Liver (tissue), 9 donors: ENCODE measurements around the gene REPS1. TPM values are rescaled to one million over a fixed set of nuclear protein-coding genes. Genes with fewer than 3 reads are reported as not detected.

Source experiments
- DNase-seq: peaks from one replicate; pipeline ENCODE4 v3.0.0-alpha.2; 2017; ENCODE audit warnings: low spot score
- H3K27ac ChIP-seq, 2 donors: one replicate each; pipeline ENCODE4 v1.7.0; 2013; ENCODE audit warnings: inconsistent platforms in 2 of 2, low read length in 2 of 2, control low read depth in 1 of 2, low read depth in 1 of 2, mild to moderate bottlenecking in 1 of 2
- H3K27me3 ChIP-seq, 4 donors: one replicate each; pipeline versions ENCODE4 v1.6.1 to v1.7.0; 2013; ENCODE audit warnings: low read length in 3 of 4, inconsistent platforms in 1 of 4, mild to moderate bottlenecking in 1 of 4, moderate library complexity in 1 of 4; ENCODE audit not compliant: control insufficient read depth in 4 of 4, insufficient read depth in 4 of 4
- H3K36me3 ChIP-seq, 4 donors: one replicate each; pipeline versions ENCODE4 v1.6.1 to v1.7.0; 2013; ENCODE audit warnings: low read length in 3 of 4, mild to moderate bottlenecking in 3 of 4, low read depth in 1 of 4, moderate library complexity in 1 of 4; ENCODE audit not compliant: control insufficient read depth in 4 of 4, insufficient read depth in 3 of 4
- H3K4me1 ChIP-seq, 4 donors: one replicate each; pipeline versions ENCODE4 v1.6.1 to v1.7.0; 2013; ENCODE audit warnings: low read length in 3 of 4, mild to moderate bottlenecking in 3 of 4, moderate library complexity in 1 of 4; ENCODE audit not compliant: control insufficient read depth in 4 of 4, insufficient read depth in 4 of 4
- H3K4me3 ChIP-seq, 3 donors: one replicate each; pipeline versions ENCODE4 v1.6.1 to v1.7.0; 2013; ENCODE audit warnings: low read length in 3 of 3, control low read depth in 1 of 3, low read depth in 1 of 3, mild to moderate bottlenecking in 1 of 3
- H3K9ac ChIP-seq, 2 donors: one replicate each; pipeline ENCODE4 v1.7.0; 2013; ENCODE audit warnings: low read length in 2 of 2, mild to moderate bottlenecking in 2 of 2, moderate library complexity in 2 of 2, control low read depth in 1 of 2, low read depth in 1 of 2
- H3K9me3 ChIP-seq, 4 donors: one replicate each; pipeline versions ENCODE4 v1.6.1 to v1.7.0; 2013; ENCODE audit warnings: low read length in 3 of 4; ENCODE audit not compliant: control insufficient read depth in 4 of 4
- EGR1 ChIP-seq, 2 donors: IDR thresholded peaks; 2 replicates each; pipeline ENCODE4 v1.6.1; 2016 to 2018; ENCODE audit warnings: antibody characterized with exemption in 2 of 2, low read depth in 2 of 2
- FOXA1 ChIP-seq: IDR thresholded peaks from 2 replicates; pipeline ENCODE4 v1.6.1; 2016; ENCODE audit warnings: antibody characterized with exemption
- FOXA2 ChIP-seq: IDR thresholded peaks from 2 replicates; pipeline ENCODE4 v1.6.1; 2016; ENCODE audit warnings: antibody characterized with exemption
- GABPA ChIP-seq, 2 donors: IDR thresholded peaks in 1 of 2; conservative IDR thresholded peaks in 1 of 2; 2 replicates each; pipeline ENCODE4 v1.6.1; 2016; ENCODE audit warnings: antibody characterized with exemption in 2 of 2, mild to moderate bottlenecking in 1 of 2, moderate library complexity in 1 of 2
- HNF4G ChIP-seq: IDR thresholded peaks from 2 replicates; pipeline ENCODE4 v1.6.1; 2016; ENCODE audit warnings: antibody characterized with exemption
- JUND ChIP-seq, 2 donors: IDR thresholded peaks; 2 replicates each; pipeline ENCODE4 v1.6.1; 2016; ENCODE audit warnings: antibody characterized with exemption in 2 of 2
- MAX ChIP-seq: IDR thresholded peaks from 2 replicates; pipeline ENCODE4 v1.6.1; 2016; ENCODE audit warnings: antibody characterized with exemption
- REST ChIP-seq: IDR thresholded peaks from 2 replicates; pipeline ENCODE4 v1.6.1; 2016; ENCODE audit warnings: antibody characterized with exemption, mild to moderate bottlenecking
- RXRA ChIP-seq, 2 donors: IDR thresholded peaks; 2 replicates each; pipeline ENCODE4 v1.6.1; 2017 to 2018; ENCODE audit warnings: antibody characterized with exemption in 2 of 2, mild to moderate bottlenecking in 1 of 2
- SP1 ChIP-seq: IDR thresholded peaks from 2 replicates; pipeline ENCODE4 v1.6.1; 2018; ENCODE audit warnings: antibody characterized with exemption, mild to moderate bottlenecking
- TAF1 ChIP-seq: conservative IDR thresholded peaks from 2 replicates; pipeline ENCODE4 v1.6.1; 2016; ENCODE audit warnings: antibody characterized with exemption, mild to moderate bottlenecking
- YY1 ChIP-seq: IDR thresholded peaks from 2 replicates; pipeline ENCODE4 v1.6.1; 2016; ENCODE audit warnings: antibody characterized with exemption, mild to moderate bottlenecking
- ZBTB33 ChIP-seq: IDR thresholded peaks from 2 replicates; pipeline ENCODE4 v1.6.1; 2016; ENCODE audit warnings: antibody characterized with exemption
- whole genome bisulfite sequencing: extraction: QIAGEN DNeasy Blood & Tissue Kit; methylation state at CpG from one replicate; pipeline ENCODE4 v1.1.7; 2013; 5-methylcytosine and 5-hydroxymethylcytosine counted together
- polyA plus RNA-seq, 2 donors: library from polyadenylated mRNA; stranded (reverse) in 1 of 2; unstranded in 1 of 2; fragments of 200-250 nt in 1 of 2; fragments of >200 nt in 1 of 2; fragmentation: Nextera tagmentation in 1 of 2; extraction: Ambion mirVana in 1 of 2; gene quantifications; one replicate each; pipeline versions ENCODE4 v1.2.1 to v1.2.3, GENCODE V29; 2013 to 2015
- total RNA-seq, 2 donors: library from RNA; depleted of rRNA; stranded (reverse); fragments of >200 nt; gene quantifications; one replicate each; pipeline ENCODE4 v1.2.3, GENCODE V29; 2014
- TF ChIP-seq, protein P1 (sequence below): fragments of 150-350 bp; IDR thresholded peaks from 2 replicates; pipeline ENCODE4 v1.5.1; 2017; ENCODE audit warnings: improper control_type of control experiment, low read depth, low read length; ENCODE audit not compliant: missing input control
- TF ChIP-seq, protein P2 (sequence below): IDR thresholded peaks from 2 replicates; pipeline ENCODE4 v1.6.1; 2016; ENCODE audit warnings: antibody characterized with exemption
- donor health status: healthy.
- donor health status: healthy.
- donor health status: healthy.
- donor health status: healthy.
- donor health status: healthy.

REPS1 gene
- total and polyA plus RNA-seq, 4 donors = 12.3 to 46.4 (median 21.1) TPM

DNA sequence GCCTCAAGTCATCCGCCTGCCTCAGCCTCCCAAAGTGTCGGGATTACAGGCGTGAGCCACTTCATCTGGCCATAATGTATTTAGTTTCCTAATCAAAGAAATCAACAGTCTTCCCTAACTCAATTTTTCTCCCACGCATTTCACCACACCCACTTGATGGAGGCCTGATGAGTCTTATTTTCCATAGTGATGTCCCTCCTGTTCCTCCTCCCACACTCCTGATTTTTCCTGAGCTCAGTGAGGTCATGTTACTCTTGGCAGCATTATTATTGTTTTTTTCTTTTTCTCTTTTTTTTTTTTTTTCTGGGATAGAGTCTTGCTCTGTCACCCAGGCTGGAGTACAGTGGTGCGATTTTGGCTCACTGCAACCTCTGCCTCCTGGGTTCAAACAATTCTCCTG lies 49.4 kb upstream of the REPS1 start:
- peaks cover 0 to 9% (median 7%) of the 10 kb centered on the region in 4 donors for H3K36me3 ChIP-seq
- H3K27me3 ChIP-seq = no peaks in the 10 kb centered on the region
- H3K9me3 ChIP-seq = no peaks in the 10 kb centered on the region
- H3K4me1 ChIP-seq = no peaks in the 10 kb centered on the region
- TF ChIP-seq HNF4G (no peak), EGR1 (IDR thresholded peaks at IDR 0.05; ENCODE audit: low read depth in 2 of 2) (no peak), REST (no peak), FOXA2 (no peak), GABPA (IDR thresholded peaks at IDR 0.05 in 1 of 2, conservative IDR thresholded peaks at IDR 0.05 in 1 of 2) (no peak), MAX (no peak), YY1 (no peak), ZBTB33 (no peak), JUND (IDR thresholded peaks at IDR 0.05) (no peak), FOXA1 (no peak), TAF1 (no peak), SP1 (no peak), RXRA (IDR thresholded peaks at IDR 0.05) (no peak)
- TF ChIP-seq, protein P1, sequence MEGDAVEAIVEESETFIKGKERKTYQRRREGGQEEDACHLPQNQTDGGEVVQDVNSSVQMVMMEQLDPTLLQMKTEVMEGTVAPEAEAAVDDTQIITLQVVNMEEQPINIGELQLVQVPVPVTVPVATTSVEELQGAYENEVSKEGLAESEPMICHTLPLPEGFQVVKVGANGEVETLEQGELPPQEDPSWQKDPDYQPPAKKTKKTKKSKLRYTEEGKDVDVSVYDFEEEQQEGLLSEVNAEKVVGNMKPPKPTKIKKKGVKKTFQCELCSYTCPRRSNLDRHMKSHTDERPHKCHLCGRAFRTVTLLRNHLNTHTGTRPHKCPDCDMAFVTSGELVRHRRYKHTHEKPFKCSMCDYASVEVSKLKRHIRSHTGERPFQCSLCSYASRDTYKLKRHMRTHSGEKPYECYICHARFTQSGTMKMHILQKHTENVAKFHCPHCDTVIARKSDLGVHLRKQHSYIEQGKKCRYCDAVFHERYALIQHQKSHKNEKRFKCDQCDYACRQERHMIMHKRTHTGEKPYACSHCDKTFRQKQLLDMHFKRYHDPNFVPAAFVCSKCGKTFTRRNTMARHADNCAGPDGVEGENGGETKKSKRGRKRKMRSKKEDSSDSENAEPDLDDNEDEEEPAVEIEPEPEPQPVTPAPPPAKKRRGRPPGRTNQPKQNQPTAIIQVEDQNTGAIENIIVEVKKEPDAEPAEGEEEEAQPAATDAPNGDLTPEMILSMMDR = no peak
- TF ChIP-seq, protein P2, sequence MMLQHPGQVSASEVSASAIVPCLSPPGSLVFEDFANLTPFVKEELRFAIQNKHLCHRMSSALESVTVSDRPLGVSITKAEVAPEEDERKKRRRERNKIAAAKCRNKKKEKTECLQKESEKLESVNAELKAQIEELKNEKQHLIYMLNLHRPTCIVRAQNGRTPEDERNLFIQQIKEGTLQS = no peak
- WGBS = 94% methylated on average over 5 of the region's 5 CpGs
- H3K4me3 ChIP-seq = no peak overlapping the region
- no peak for DNase-seq
- no peak overlapping the region for H3K27ac ChIP-seq
- H3K9ac ChIP-seq = no peak overlapping the region
